ENCODE measurements around the gene CIART.

- TF ChIP-seq TCF12 (IDR thresholded peaks at IDR 0.05; ENCODE audit: low read depth) (no peak), EGR1 (IDR thresholded peaks at IDR 0.05) (peak; percentile 47; the same call in 1 of the 2 replicates), RAD21 (IDR thresholded peaks at IDR 0.05; ENCODE audit: low read depth) (no peak), TEAD4 (IDR thresholded peaks at IDR 0.05) (no peak), YY1 (IDR thresholded peaks at IDR 0.05; ENCODE audit: low read depth) (peak; percentile 46; the same call in 1 of the 2 replicates), CREB1 (IDR thresholded peaks at IDR 0.05; ENCODE audit: low read depth) (peak; percentile 19; the same call in 1 of the 2 replicates), EP300 (IDR thresholded peaks at IDR 0.05; ENCODE audit: borderline replicate concordance) (no peak), MAX (IDR thresholded peaks at IDR 0.05) (peak; percentile 58), USF1 (IDR thresholded peaks at IDR 0.05) (peak; percentile 66)
- TF ChIP-seq, protein P1, sequence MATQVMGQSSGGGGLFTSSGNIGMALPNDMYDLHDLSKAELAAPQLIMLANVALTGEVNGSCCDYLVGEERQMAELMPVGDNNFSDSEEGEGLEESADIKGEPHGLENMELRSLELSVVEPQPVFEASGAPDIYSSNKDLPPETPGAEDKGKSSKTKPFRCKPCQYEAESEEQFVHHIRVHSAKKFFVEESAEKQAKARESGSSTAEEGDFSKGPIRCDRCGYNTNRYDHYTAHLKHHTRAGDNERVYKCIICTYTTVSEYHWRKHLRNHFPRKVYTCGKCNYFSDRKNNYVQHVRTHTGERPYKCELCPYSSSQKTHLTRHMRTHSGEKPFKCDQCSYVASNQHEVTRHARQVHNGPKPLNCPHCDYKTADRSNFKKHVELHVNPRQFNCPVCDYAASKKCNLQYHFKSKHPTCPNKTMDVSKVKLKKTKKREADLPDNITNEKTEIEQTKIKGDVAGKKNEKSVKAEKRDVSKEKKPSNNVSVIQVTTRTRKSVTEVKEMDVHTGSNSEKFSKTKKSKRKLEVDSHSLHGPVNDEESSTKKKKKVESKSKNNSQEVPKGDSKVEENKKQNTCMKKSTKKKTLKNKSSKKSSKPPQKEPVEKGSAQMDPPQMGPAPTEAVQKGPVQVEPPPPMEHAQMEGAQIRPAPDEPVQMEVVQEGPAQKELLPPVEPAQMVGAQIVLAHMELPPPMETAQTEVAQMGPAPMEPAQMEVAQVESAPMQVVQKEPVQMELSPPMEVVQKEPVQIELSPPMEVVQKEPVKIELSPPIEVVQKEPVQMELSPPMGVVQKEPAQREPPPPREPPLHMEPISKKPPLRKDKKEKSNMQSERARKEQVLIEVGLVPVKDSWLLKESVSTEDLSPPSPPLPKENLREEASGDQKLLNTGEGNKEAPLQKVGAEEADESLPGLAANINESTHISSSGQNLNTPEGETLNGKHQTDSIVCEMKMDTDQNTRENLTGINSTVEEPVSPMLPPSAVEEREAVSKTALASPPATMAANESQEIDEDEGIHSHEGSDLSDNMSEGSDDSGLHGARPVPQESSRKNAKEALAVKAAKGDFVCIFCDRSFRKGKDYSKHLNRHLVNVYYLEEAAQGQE (IDR thresholded peaks at IDR 0.05; ENCODE audit: low read depth) = no peak
Observed at GRCh38 chr1:150268705-150269403, 13.5 kb upstream of the CIART start, which contains the start of gene APH1A.

All from Ishikawa (cell line).